ENCODE data around the gene RTN4R. TPM values are rescaled to one million over a fixed set of nuclear protein-coding genes. Genes with fewer than 3 reads are reported as not detected.
"Not testable (repeated sequence)": the region's sequence is repeated elsewhere in the genome, so short reads cannot be mapped to it uniquely, and the experiment has no call there.

RTN4R gene
- total RNA-seq, 1 experiment from 2014 or later: 16.3 TPM

- Histone ChIP-seq H3K27me3 (ENCODE audit: control insufficient read depth, insufficient read depth, low read length) (no peaks in the 10 kb centered on the region), H3K4me3 (ENCODE audit: low read depth in 2 of 2, low read length in 2 of 2) (no peak overlapping the region), H3K27ac (ENCODE audit: low read length) (no peak overlapping the region), H3K9me3 (ENCODE audit: control insufficient read depth, insufficient read depth, low read depth, low read length) (no peaks in the 10 kb centered on the region), H3K36me3 (ENCODE audit: control insufficient read depth, insufficient read depth, low read length) (no peaks in the 10 kb centered on the region), H3K4me1 (ENCODE audit: control insufficient read depth, insufficient read depth, low read length) (no peaks in the 10 kb centered on the region; the same call in 1 of the 2 replicates)
- intact Hi-C loops (cut with micrococcal nuclease; ENCODE audit: unreplicated experiment) (no loop called here), in situ Hi-C loops (cut with HindIII; ENCODE audit: low pct_unique_long_range_greater_than_20kb, low sequenced_read_pairs) (no loop called here)
- POLR2A ChIA-PET: no interaction called here
- BruUV-seq (replicated peaks): no TSS peak
- ATAC-seq (no peak), DNase-seq (ENCODE audit: low read depth, low spot score) (no peak)
- TF ChIP-seq SIN3A (IDR thresholded peaks at IDR 0.05; ENCODE audit: borderline replicate concordance, insufficient read depth, low read depth, low read length): no peak
- no peak for TF ChIP-seq REST (IDR thresholded peaks at IDR 0.05; ENCODE audit: insufficient read depth in 1 of 2, low read depth in 2 of 2, low read length in 1 of 2)
- TF ChIP-seq TCF7L2 (IDR thresholded peaks at IDR 0.05; ENCODE audit: low read depth, low read length): no peak
- TF ChIP-seq CTCF (IDR thresholded peaks at IDR 0.05): no peak
- TF ChIP-seq POLR2AphosphoS5 (IDR thresholded peaks at IDR 0.05; ENCODE audit: low read depth, low read length): no peak
- CTCF ChIA-PET: interaction anchor here (0.5 to 0.6 kb wide), 2 partner anchors 74 to 136 kb away, joined by 3 read pairs; no protein-coding TSS in a partner anchor
These were observed 44.5 kb upstream of the RTN4R start for GRCh38 chr22:20312396-20313191.

GRCh38 chr22:20311249-20312062, 43.3 kb upstream of the RTN4R start:
- in situ Hi-C loops (cut with HindIII; ENCODE audit: low pct_unique_long_range_greater_than_20kb, low sequenced_read_pairs); CTCF ChIA-PET; H3K9me3 ChIP-seq (ENCODE audit: control insufficient read depth, insufficient read depth, low read depth, low read length); DNase-seq (ENCODE audit: low read depth, low spot score); POLR2A ChIA-PET; H3K27me3 ChIP-seq (ENCODE audit: control insufficient read depth, insufficient read depth, low read length); H3K4me3 ChIP-seq (ENCODE audit: low read depth in 2 of 2, low read length in 2 of 2); intact Hi-C loops (cut with micrococcal nuclease; ENCODE audit: unreplicated experiment); H3K4me1 ChIP-seq (ENCODE audit: control insufficient read depth, insufficient read depth, low read length); BruUV-seq (replicated peaks); H3K36me3 ChIP-seq (ENCODE audit: control insufficient read depth, insufficient read depth, low read length); H3K27ac ChIP-seq (ENCODE audit: low read length); ATAC-seq: not testable (repeated sequence)

GRCh38 chr22:20310773-20311172, 42.7 kb upstream of the RTN4R start:
- ATAC-seq; H3K9me3 ChIP-seq (ENCODE audit: control insufficient read depth, insufficient read depth, low read depth, low read length); H3K27me3 ChIP-seq (ENCODE audit: control insufficient read depth, insufficient read depth, low read length); DNase-seq (ENCODE audit: low read depth, low spot score); BruUV-seq (replicated peaks); in situ Hi-C loops (cut with HindIII; ENCODE audit: low pct_unique_long_range_greater_than_20kb, low sequenced_read_pairs); H3K4me1 ChIP-seq (ENCODE audit: control insufficient read depth, insufficient read depth, low read length); H3K36me3 ChIP-seq (ENCODE audit: control insufficient read depth, insufficient read depth, low read length); CTCF ChIA-PET; H3K27ac ChIP-seq (ENCODE audit: low read length); intact Hi-C loops (cut with micrococcal nuclease; ENCODE audit: unreplicated experiment); POLR2A ChIA-PET; H3K4me3 ChIP-seq (ENCODE audit: low read depth in 2 of 2, low read length in 2 of 2): not testable (repeated sequence)

GRCh38 chr22:20310180-20310579, 42.1 kb upstream of the RTN4R start:
- intact Hi-C loops (cut with micrococcal nuclease; ENCODE audit: unreplicated experiment); H3K4me3 ChIP-seq (ENCODE audit: low read depth in 2 of 2, low read length in 2 of 2); POLR2A ChIA-PET; H3K27ac ChIP-seq (ENCODE audit: low read length); H3K9me3 ChIP-seq (ENCODE audit: control insufficient read depth, insufficient read depth, low read depth, low read length); in situ Hi-C loops (cut with HindIII; ENCODE audit: low pct_unique_long_range_greater_than_20kb, low sequenced_read_pairs); CTCF ChIA-PET; DNase-seq (ENCODE audit: low read depth, low spot score); BruUV-seq (replicated peaks); H3K4me1 ChIP-seq (ENCODE audit: control insufficient read depth, insufficient read depth, low read length); H3K36me3 ChIP-seq (ENCODE audit: control insufficient read depth, insufficient read depth, low read length); H3K27me3 ChIP-seq (ENCODE audit: control insufficient read depth, insufficient read depth, low read length); ATAC-seq: not testable (repeated sequence)

All from Panc1 (cell line).